OCI-LY1 (cell line): ENCODE measurements around the gene SLBP.

Experiments
- EZH2 ChIP-seq: fragments of 200-600 bp; sonication (generic), shearing (Covaris generic); IDR thresholded peaks from 2 replicates; pipeline ENCODE4 v1.8.0; 2017; ENCODE audit warnings: borderline replicate concordance, mixed run types, mild to moderate bottlenecking, antibody characterized with exemption, low read length, moderate library complexity, mixed read lengths
- TF ChIP-seq, protein P1 (sequence below): fragments of 200-600 bp; sonication (generic), shearing (Covaris generic); IDR thresholded peaks from 2 replicates; pipeline ENCODE4 v1.5.1; 2017; ENCODE audit warnings: mild to moderate bottlenecking, antibody characterized with exemption, low read length, moderate library complexity, mixed read lengths

DNA sequence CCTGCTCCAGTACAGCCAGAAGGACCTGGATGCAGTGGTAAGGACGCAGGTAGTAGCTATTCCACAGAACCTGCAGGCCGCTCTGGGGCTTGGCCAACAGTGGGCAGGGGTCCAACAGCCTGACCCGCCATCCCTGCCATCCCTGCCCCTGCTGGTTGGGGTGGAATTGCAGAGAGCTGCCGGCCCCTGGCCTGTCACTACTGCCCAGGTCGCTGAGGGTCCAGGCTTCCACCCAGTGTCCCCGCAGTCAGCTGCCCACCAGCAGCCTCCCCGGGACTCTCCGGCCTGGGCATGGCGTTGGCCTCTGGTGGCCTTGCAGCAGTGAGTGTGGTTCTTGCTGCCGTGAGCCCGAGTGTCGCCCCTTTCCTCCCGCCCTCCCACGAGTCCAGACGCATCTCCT lies 25.5 kb upstream of the SLBP start:
- TF ChIP-seq, protein P1, sequence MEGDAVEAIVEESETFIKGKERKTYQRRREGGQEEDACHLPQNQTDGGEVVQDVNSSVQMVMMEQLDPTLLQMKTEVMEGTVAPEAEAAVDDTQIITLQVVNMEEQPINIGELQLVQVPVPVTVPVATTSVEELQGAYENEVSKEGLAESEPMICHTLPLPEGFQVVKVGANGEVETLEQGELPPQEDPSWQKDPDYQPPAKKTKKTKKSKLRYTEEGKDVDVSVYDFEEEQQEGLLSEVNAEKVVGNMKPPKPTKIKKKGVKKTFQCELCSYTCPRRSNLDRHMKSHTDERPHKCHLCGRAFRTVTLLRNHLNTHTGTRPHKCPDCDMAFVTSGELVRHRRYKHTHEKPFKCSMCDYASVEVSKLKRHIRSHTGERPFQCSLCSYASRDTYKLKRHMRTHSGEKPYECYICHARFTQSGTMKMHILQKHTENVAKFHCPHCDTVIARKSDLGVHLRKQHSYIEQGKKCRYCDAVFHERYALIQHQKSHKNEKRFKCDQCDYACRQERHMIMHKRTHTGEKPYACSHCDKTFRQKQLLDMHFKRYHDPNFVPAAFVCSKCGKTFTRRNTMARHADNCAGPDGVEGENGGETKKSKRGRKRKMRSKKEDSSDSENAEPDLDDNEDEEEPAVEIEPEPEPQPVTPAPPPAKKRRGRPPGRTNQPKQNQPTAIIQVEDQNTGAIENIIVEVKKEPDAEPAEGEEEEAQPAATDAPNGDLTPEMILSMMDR, result no peak
- TF ChIP-seq EZH2, result no peak
